Stomach (tissue), 4 donors: ENCODE measurements around the gene SLC25A48.

Experiments
- CTCF ChIP-seq, 7 experiments: fragments of 450-650 bp in 4 of 7; fragments of 200-600 bp in 3 of 7; sonication (generic) in 3 of 7; IDR thresholded peaks; one replicate each; pipeline ENCODE4 v1.5.1; 2016 to 2019; ENCODE audit warnings: antibody characterized with exemption in 7 of 7, control low read depth in 2 of 7, mild to moderate bottlenecking in 1 of 7
- EP300 ChIP-seq: sonication (generic); formaldehyde crosslinking; IDR thresholded peaks from one replicate; pipeline ENCODE4 v1.6.1; 2017; ENCODE audit warnings: antibody characterized with exemption
- POLR2A ChIP-seq, 4 donors: fragments of 450-650 bp; IDR thresholded peaks; one replicate each; pipeline ENCODE4 v1.6.1; 2016; ENCODE audit warnings: antibody characterized with exemption in 4 of 4, control low read depth in 2 of 4, mild to moderate bottlenecking in 1 of 4, moderate library complexity in 1 of 4
- POLR2AphosphoS5 ChIP-seq, 3 donors: sonication (generic); formaldehyde crosslinking; IDR thresholded peaks; one replicate each; pipeline ENCODE4 v1.6.1; 2016; ENCODE audit warnings: antibody characterized with exemption in 3 of 3

GRCh38 chr5:135878156-135878620 is 43.7 kb downstream of the SLC25A48 start:
- no peak for TF ChIP-seq CTCF (IDR thresholded peaks at IDR 0.05)
- TF ChIP-seq POLR2AphosphoS5 (IDR thresholded peaks at IDR 0.05), result no peak
- no peak for TF ChIP-seq POLR2A (IDR thresholded peaks at IDR 0.05)
- TF ChIP-seq EP300, result no peak
